Stimulated activated CD4-positive, alpha-beta T cell treated with anti-CD3 and anti-CD28 coated beads, Interleukin-1b, Interleukin-23, amount 100 ng/mL, for 4 hours (primary cell): ENCODE data around the gene TRPV4.
A peak's percentile ranks its signal among the peaks of the same experiment; 100 is the strongest.

Experiments
- DNase-seq, 2 donors: peaks; one replicate each; pipeline ENCODE4 v3.0.0-alpha.2; 2020; ENCODE audit warnings: low read depth in 2 of 2

The TRPV4 gene

GRCh38 chr12:109804820-109805761, 28.1 kb downstream of the TRPV4 start:
- DNase-seq, result peak; percentile 57 to 61

GRCh38 chr12:109803678-109804077, 29.5 kb downstream of the TRPV4 start:
- DNase-seq, result no peak

GRCh38 chr12:109802828-109803227, 30.4 kb downstream of the TRPV4 start:
- no peak for DNase-seq

- no peak for DNase-seq
Measured at GRCh38 chr12:109800536-109800935, 32.7 kb downstream of the TRPV4 start.

GRCh38 chr12:109798691-109799090, 34.5 kb downstream of the TRPV4 start:
- DNase-seq, result no peak

GRCh38 chr12:109797905-109798669, 35.1 kb downstream of the TRPV4 start:
- no peak for DNase-seq

- no peak for DNase-seq
Measured at GRCh38 chr12:109796057-109796456, 37.1 kb downstream of the TRPV4 start.

- DNase-seq, result no peak
Measured at GRCh38 chr12:109795023-109795422, 38.2 kb downstream of the TRPV4 start.

GRCh38 chr12:109793826-109794501, 39.2 kb downstream of the TRPV4 start:
- no peak for DNase-seq

GRCh38 chr12:109793411-109793810, 39.8 kb downstream of the TRPV4 start:
- DNase-seq, result no peak

GRCh38 chr12:109792992-109793391, 40.2 kb downstream of the TRPV4 start:
- DNase-seq, result no peak

- no peak for DNase-seq
Measured at GRCh38 chr12:109789526-109790048, 43.6 kb downstream of the TRPV4 start.

- DNase-seq, result no peak
Measured at GRCh38 chr12:109786799-109787198, 46.4 kb downstream of the TRPV4 start.

- no peak for DNase-seq
Measured at GRCh38 chr12:109785854-109786253, 47.3 kb downstream of the TRPV4 start.

- DNase-seq, result no peak
Measured at GRCh38 chr12:109783965-109784244, 49.3 kb downstream of the TRPV4 start.

GRCh38 chr12:109783135-109783964, 49.8 kb downstream of the TRPV4 start:
- DNase-seq, result no peak

- DNase-seq, result no peak
Measured at GRCh38 chr12:109782326-109782703, 50.9 kb downstream of the TRPV4 start.

- no peak for DNase-seq
Measured at GRCh38 chr12:109781668-109782325, 51.4 kb downstream of the TRPV4 start.

- DNase-seq, result no peak
Measured at GRCh38 chr12:109779382-109779781, 53.8 kb downstream of the TRPV4 start.

GRCh38 chr12:109778684-109779083, 54.5 kb downstream of the TRPV4 start:
- DNase-seq, result no peak

GRCh38 chr12:109777544-109777943, 55.7 kb downstream of the TRPV4 start:
- no peak for DNase-seq
